HFFc6 (cell line): ENCODE results near the gene DLG1. TPM values are rescaled to one million over a fixed set of nuclear protein-coding genes. Genes with fewer than 3 reads are reported as not detected.

ENCODE experiments used
- DNase-seq: peaks from one replicate; pipeline ENCODE4 v3.0.0-alpha.2; 2018
- H3K27ac Mint-ChIP-seq: 2 replicates; pipeline ENCODE4 v1.8.0; 2020; ENCODE audit warnings: mild to moderate bottlenecking, mixed read lengths
- H3K27me3 Mint-ChIP-seq: 2 replicates; pipeline ENCODE4 v1.8.0; 2021; ENCODE audit warnings: mild to moderate bottlenecking, moderate library complexity, mixed read lengths; ENCODE audit not compliant: insufficient read depth
- H3K36me3 Mint-ChIP-seq: 2 replicates; pipeline ENCODE4 v1.8.0; 2021; ENCODE audit warnings: low read depth, mixed read lengths
- H3K4me1 Mint-ChIP-seq: 2 replicates; pipeline ENCODE4 v1.8.0; 2020; ENCODE audit warnings: low read depth, mixed read lengths
- H3K4me3 Mint-ChIP-seq: 2 replicates; pipeline ENCODE4 v1.8.0; 2020; ENCODE audit warnings: mild to moderate bottlenecking, moderate library complexity, mixed read lengths
- H3K9me3 Mint-ChIP-seq: 2 replicates; pipeline ENCODE4 v1.8.0; 2020; ENCODE audit warnings: mild to moderate bottlenecking, mixed read lengths
- total RNA-seq, 6 experiments: library from RNA; stranded (reverse); fragmentation: NEBNext Ultra II Directional; extraction: Animal tissue kit (Norgen Biotek cat#: 25700); gene quantifications; 2 replicates in 1 of 6; 3 replicates in 5 of 6; pipeline ENCODE4 v1.2.3, GENCODE V29; 2021
- TF ChIP-seq, protein P1 (sequence below): fragments of 200-600 bp; sonication (generic); IDR thresholded peaks from 2 replicates; pipeline ENCODE4 v1.5.0; 2021; ENCODE audit warnings: antibody characterized with exemption, mild to moderate bottlenecking

The DLG1 gene
- total RNA-seq, 6 experiments from 2014 or later = 64.8 to 82.5 (median 74.7) TPM

DNA sequence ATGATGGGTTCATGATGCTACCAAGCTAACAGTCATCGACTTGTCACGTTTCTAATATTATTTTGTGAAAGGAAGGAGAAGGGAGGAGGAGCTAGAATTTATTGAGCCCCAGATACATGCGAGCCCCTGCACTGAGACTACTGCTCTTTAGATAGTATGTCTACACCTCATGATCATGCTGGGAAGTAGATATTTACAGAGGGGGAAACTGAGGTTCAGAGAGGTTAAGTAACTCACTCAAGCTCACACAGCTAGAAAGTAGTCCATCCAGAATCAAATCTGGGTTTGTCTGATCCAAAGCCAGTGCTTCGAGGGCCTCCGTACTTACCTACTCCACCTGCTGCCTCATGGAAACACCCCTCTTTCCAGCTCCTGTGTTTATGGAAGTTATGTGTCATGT, 38.8 kb upstream of the DLG1 start:
- DNase-seq = no peak
- TF ChIP-seq, protein P1, sequence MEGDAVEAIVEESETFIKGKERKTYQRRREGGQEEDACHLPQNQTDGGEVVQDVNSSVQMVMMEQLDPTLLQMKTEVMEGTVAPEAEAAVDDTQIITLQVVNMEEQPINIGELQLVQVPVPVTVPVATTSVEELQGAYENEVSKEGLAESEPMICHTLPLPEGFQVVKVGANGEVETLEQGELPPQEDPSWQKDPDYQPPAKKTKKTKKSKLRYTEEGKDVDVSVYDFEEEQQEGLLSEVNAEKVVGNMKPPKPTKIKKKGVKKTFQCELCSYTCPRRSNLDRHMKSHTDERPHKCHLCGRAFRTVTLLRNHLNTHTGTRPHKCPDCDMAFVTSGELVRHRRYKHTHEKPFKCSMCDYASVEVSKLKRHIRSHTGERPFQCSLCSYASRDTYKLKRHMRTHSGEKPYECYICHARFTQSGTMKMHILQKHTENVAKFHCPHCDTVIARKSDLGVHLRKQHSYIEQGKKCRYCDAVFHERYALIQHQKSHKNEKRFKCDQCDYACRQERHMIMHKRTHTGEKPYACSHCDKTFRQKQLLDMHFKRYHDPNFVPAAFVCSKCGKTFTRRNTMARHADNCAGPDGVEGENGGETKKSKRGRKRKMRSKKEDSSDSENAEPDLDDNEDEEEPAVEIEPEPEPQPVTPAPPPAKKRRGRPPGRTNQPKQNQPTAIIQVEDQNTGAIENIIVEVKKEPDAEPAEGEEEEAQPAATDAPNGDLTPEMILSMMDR = no peak
- Mint-ChIP-seq H3K4me1 (peaks cover 12% of the 10 kb centered on the region), H3K27me3 (peaks cover 1% of the 10 kb centered on the region; the same call in 1 of the 2 replicates), H3K9me3 (no peaks in the 10 kb centered on the region), H3K27ac (no peak overlapping the region), H3K36me3 (no peaks in the 10 kb centered on the region), H3K4me3 (no peak overlapping the region)

DNA sequence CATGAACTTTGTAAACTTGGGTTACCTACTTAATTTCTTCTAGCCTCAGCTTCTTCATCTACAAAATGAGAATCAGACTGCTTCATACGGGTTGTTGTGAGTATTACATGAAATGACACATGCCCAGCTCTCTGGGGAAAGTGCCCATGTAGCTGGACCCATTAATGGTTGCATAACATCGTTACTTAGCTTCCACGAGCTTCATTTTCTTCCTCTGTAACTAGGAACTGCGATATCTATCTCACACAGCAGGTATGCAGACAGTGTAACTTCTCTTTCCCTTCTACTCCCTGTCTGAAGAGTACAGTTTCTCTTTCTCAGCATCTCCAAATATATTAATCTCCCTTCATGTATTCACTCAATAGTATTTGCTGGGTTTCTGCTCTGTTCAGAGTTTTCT, 37.9 kb upstream of the DLG1 start:
- peaks cover 12% of the 10 kb centered on the region for H3K4me1 Mint-ChIP-seq
- H3K27me3 Mint-ChIP-seq = peaks cover 3% of the 10 kb centered on the region; the same call in 1 of the 2 replicates
- DNase-seq = no peak
- TF ChIP-seq, protein P1 = no peak
- H3K4me3 Mint-ChIP-seq = no peak overlapping the region
- no peak overlapping the region for H3K27ac Mint-ChIP-seq
- H3K9me3 Mint-ChIP-seq = no peaks in the 10 kb centered on the region
- H3K36me3 Mint-ChIP-seq = no peaks in the 10 kb centered on the region

GRCh38 chr3:197335428-197336132, 37.2 kb upstream of the DLG1 start:
- H3K27me3 Mint-ChIP-seq = peaks cover 3% of the 10 kb centered on the region; the same call in 1 of the 2 replicates
- no peak for DNase-seq

DNA sequence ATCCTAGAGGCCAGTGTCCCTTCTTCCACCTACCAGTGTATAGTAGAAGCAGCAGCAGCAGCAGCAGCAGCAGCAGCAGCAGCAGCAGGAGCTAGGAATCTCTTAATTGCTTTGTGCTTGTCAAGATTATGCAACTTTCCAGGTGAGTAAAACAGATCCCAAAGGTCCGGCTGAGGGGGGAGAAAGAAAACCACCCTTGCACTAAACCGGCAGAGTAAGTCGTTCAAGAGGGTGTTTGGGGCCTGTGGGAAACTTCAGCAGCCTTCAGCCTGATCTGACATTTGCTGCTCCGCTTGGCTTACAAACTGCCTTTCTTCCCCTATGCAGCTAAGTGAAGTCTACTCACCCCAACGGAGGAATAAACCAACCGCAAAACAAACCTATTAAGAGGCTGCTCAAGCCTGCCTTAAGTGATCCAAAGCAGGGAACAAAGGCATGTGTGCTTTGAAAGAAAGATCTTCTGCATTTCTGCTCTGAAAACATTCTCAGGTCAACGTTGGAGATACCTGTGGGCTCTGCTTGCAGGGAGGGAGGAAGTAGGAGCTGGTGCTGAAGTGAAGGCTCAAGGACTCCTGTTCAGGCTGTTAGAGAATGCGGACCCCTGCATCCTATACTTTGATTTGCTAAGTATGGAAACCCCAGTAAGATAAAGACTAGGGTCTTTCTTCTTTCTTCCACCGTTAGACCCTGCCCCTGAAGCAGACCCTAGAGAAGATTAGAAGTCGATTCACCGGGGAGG, 35.7 kb upstream of the DLG1 start:
- Mint-ChIP-seq H3K36me3 (no peaks in the 10 kb centered on the region), H3K4me3 (no peak overlapping the region), H3K27me3 (peaks cover 3% of the 10 kb centered on the region; the same call in 1 of the 2 replicates), H3K9me3 (no peaks in the 10 kb centered on the region), H3K4me1 (no peaks in the 10 kb centered on the region), H3K27ac (no peak overlapping the region)
- DNase-seq = no peak
- TF ChIP-seq, protein P1 = no peak

More at GRCh38 chr3:197335428-197336132, 37.2 kb upstream of the DLG1 start:
- Mint-ChIP-seq H3K36me3 (no peaks in the 10 kb centered on the region), H3K9me3 (no peaks in the 10 kb centered on the region), H3K4me1 (peaks cover 12% of the 10 kb centered on the region), H3K27ac (no peak overlapping the region), H3K4me3 (no peak overlapping the region)
- TF ChIP-seq, protein P1 = no peak

GRCh38 chr3:197331131-197331530, 32.7 kb upstream of the DLG1 start:
- Mint-ChIP-seq H3K27me3 (peaks cover 6% of the 10 kb centered on the region; the same call in 1 of the 2 replicates), H3K4me1 (no peaks in the 10 kb centered on the region), H3K27ac (no peak overlapping the region), H3K36me3 (no peaks in the 10 kb centered on the region), H3K4me3 (no peak overlapping the region), H3K9me3 (no peaks in the 10 kb centered on the region)
- TF ChIP-seq, protein P1 = peak; percentile 45
- DNase-seq = no peak
